CD14-positive monocyte (primary cell): ENCODE data around the gene NELL1. TPM values are rescaled to one million over a fixed set of nuclear protein-coding genes. Genes with fewer than 3 reads are reported as not detected.

Experiments
- DNase-seq, 3 donors: peaks; one replicate each; pipeline ENCODE4 v3.0.0-alpha.2; 2011 to 2022
- H2AFZ ChIP-seq: 2 replicates; pipeline ENCODE4 v1.6.0; 2012; ENCODE audit warnings: mild to moderate bottlenecking, low read depth, low read length, inconsistent platforms; ENCODE audit not compliant: insufficient read depth, poor library complexity, severe bottlenecking
- H3K27ac ChIP-seq, 2 donors: 1 replicate in 1 of 2; 2 replicates in 1 of 2; pipeline ENCODE4 v1.5.1; 2012 to 2013; ENCODE audit warnings: low read length in 2 of 2, control low read depth in 1 of 2, inconsistent platforms in 1 of 2, low read depth in 1 of 2, mild to moderate bottlenecking in 1 of 2
- H3K27me3 ChIP-seq, 2 donors: one replicate each; pipeline versions ENCODE4 v1.6.0 to v1.6.1; 2011 to 2013; ENCODE audit warnings: low read length in 2 of 2; ENCODE audit not compliant: control insufficient read depth in 2 of 2, insufficient read depth in 2 of 2
- H3K36me3 ChIP-seq, 2 donors: replicated peaks in 1 of 2; 1 replicate in 1 of 2; 2 replicates in 1 of 2; pipeline versions ENCODE4 v1.5.1 to v1.6.1; 2012 to 2013; ENCODE audit warnings: low read length in 2 of 2, control low read depth in 1 of 2, inconsistent platforms in 1 of 2, mild to moderate bottlenecking in 1 of 2; ENCODE audit not compliant: insufficient read depth in 2 of 2, control insufficient read depth in 1 of 2
- H3K4me1 ChIP-seq, 2 donors: 1 replicate in 1 of 2; 2 replicates in 1 of 2; pipeline versions ENCODE4 v1.5.1 to v1.6.1; 2012 to 2013; ENCODE audit warnings: low read length in 2 of 2, control low read depth in 1 of 2, inconsistent platforms in 1 of 2, mild to moderate bottlenecking in 1 of 2, moderate library complexity in 1 of 2; ENCODE audit not compliant: insufficient read depth in 2 of 2, control insufficient read depth in 1 of 2
- H3K4me2 ChIP-seq: replicated peaks from 2 replicates; pipeline ENCODE3; 2012; ENCODE audit warnings: low read length, moderate library complexity, mild to moderate bottlenecking; ENCODE audit not compliant: poor library complexity, severe bottlenecking; ENCODE audit errors: extremely low read depth
- H3K4me3 ChIP-seq, 3 experiments: fragments of 200-600 bp in 1 of 3; sonication (generic) in 1 of 3; replicated peaks in 1 of 3; 1 replicate in 2 of 3; 2 replicates in 1 of 3; pipeline ENCODE4 v1.5.1; 2011 to 2013; ENCODE audit warnings: low read length in 3 of 3, mild to moderate bottlenecking in 3 of 3, control low read depth in 2 of 3, low read depth in 2 of 3, inconsistent platforms in 1 of 3, moderate library complexity in 1 of 3
- H3K79me2 ChIP-seq: 2 replicates; pipeline ENCODE4 v1.6.0; 2012; ENCODE audit warnings: mild to moderate bottlenecking, control low read depth, inconsistent platforms, low read length, moderate library complexity; ENCODE audit not compliant: insufficient read depth
- H3K9ac ChIP-seq: 2 replicates; pipeline ENCODE4 v1.6.0; 2017; ENCODE audit warnings: low read length, mild to moderate bottlenecking; ENCODE audit not compliant: insufficient read depth, poor library complexity, severe bottlenecking
- H3K9me3 ChIP-seq, 2 donors: replicated peaks in 1 of 2; 1 replicate in 1 of 2; 2 replicates in 1 of 2; pipeline versions ENCODE4 v1.5.1 to v1.6.1; 2012 to 2013; ENCODE audit warnings: low read length in 2 of 2, control low read depth in 1 of 2; ENCODE audit not compliant: control insufficient read depth in 1 of 2, insufficient read depth in 1 of 2
- H4K20me1 ChIP-seq: 2 replicates; pipeline ENCODE4 v1.6.0; 2012; ENCODE audit warnings: mild to moderate bottlenecking, low read length, control low read depth, moderate library complexity; ENCODE audit not compliant: insufficient read depth
- H3K27ac Mint-ChIP-seq, 7 donors: one replicate each; pipeline ENCODE4 v1.8.0; 2020; ENCODE audit warnings: mild to moderate bottlenecking in 7 of 7, mixed read lengths in 7 of 7, moderate library complexity in 6 of 7, inconsistent platforms in 2 of 7
- H3K27me3 Mint-ChIP-seq, 3 donors: one replicate each; pipeline ENCODE4 v1.8.0; 2021 to 2022; ENCODE audit warnings: low read depth in 3 of 3, mild to moderate bottlenecking in 3 of 3, mixed read lengths in 3 of 3, moderate library complexity in 3 of 3, inconsistent platforms in 1 of 3
- H3K36me3 Mint-ChIP-seq, 2 donors: one replicate each; pipeline ENCODE4 v1.8.0; 2020; ENCODE audit warnings: mixed read lengths in 2 of 2, inconsistent platforms in 1 of 2, mild to moderate bottlenecking in 1 of 2
- H3K4me1 Mint-ChIP-seq: one replicate; pipeline ENCODE4 v1.8.0; 2020; ENCODE audit warnings: mild to moderate bottlenecking, mixed read lengths
- H3K4me3 Mint-ChIP-seq, 2 donors: one replicate each; pipeline ENCODE4 v1.8.0; 2020; ENCODE audit warnings: mild to moderate bottlenecking in 2 of 2, mixed read lengths in 2 of 2, moderate library complexity in 1 of 2
- H3K9me3 Mint-ChIP-seq, 7 donors: one replicate each; pipeline ENCODE4 v1.8.0; 2020 to 2022; ENCODE audit warnings: mixed read lengths in 7 of 7, mild to moderate bottlenecking in 6 of 7, moderate library complexity in 6 of 7, inconsistent platforms in 2 of 7
- WGBS: methylation state at CpG from one replicate; pipeline ENCODE4 v1.1.5; 2013; ENCODE audit warnings: missing lambda C conversion rate; ENCODE audit not compliant: insufficient coverage; 5-methylcytosine and 5-hydroxymethylcytosine counted together
- intact Hi-C, 2 donors: fragments of 100-400 bp; cut with micrococcal nuclease; formaldehyde crosslinking; loops; one replicate each; pipeline versions ENCODE4 v1.15.0 to v1.15.1; 2023
- polyA plus RNA-seq, 3 donors: library from polyadenylated mRNA; depleted of rRNA in 1 of 3; unstranded in 2 of 3; stranded (reverse) in 1 of 3; fragments of 300-500 nt in 2 of 3; fragments of >200 nt in 1 of 3; fragmentation: Illumina TruSeq in 2 of 3; gene quantifications; 1 replicate in 2 of 3; 2 replicates in 1 of 3; pipeline ENCODE4 v1.2.3, GENCODE V29; 2012 to 2021
- TF ChIP-seq, protein P1 (sequence below): fragments of 200-600 bp; IDR thresholded peaks from one replicate; pipeline ENCODE4 v1.8.0; 2022; ENCODE audit warnings: antibody characterized with exemption, mild to moderate bottlenecking

The NELL1 gene
- polyA plus RNA-seq, 3 donors = not detected

DNA sequence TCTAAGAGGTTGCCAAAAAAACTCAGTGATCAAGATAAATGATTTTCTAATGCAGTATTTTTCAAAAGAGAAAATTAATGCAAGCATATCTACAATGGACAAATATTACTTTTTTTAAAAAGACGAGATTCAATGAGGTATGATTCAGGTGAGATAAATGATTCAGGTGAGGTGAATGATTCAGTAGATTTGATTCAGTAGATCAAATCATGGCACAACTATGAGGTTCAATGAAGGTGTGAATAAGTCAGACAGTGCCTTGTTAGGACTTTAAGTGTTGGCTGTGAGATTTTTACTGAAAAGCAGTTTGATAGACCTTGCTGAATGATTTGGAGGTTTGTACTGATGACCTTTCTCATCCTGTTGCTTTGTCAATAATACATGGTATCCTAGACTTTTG, 742.2 kb downstream of the NELL1 start:
- H3K36me3 ChIP-seq = no peaks in the 10 kb centered on the region
- no peak for DNase-seq
- H3K79me2 ChIP-seq = no peaks in the 10 kb centered on the region
- intact Hi-C loops = no loop called here
- no peaks in the 10 kb centered on the region for H4K20me1 ChIP-seq
- Mint-ChIP-seq H3K4me3 (no peak overlapping the region), H3K9me3 (peaks cover 0 to 9% (median 0%) of the 10 kb centered on the region in 7 donors), H3K27ac (no peak overlapping the region), H3K4me1 (no peaks in the 10 kb centered on the region), H3K27me3 (no peaks in the 10 kb centered on the region), H3K36me3 (no peaks in the 10 kb centered on the region)
- H3K4me3 ChIP-seq = no peak overlapping the region
- H3K9me3 ChIP-seq = no peaks in the 10 kb centered on the region
- TF ChIP-seq, protein P1, sequence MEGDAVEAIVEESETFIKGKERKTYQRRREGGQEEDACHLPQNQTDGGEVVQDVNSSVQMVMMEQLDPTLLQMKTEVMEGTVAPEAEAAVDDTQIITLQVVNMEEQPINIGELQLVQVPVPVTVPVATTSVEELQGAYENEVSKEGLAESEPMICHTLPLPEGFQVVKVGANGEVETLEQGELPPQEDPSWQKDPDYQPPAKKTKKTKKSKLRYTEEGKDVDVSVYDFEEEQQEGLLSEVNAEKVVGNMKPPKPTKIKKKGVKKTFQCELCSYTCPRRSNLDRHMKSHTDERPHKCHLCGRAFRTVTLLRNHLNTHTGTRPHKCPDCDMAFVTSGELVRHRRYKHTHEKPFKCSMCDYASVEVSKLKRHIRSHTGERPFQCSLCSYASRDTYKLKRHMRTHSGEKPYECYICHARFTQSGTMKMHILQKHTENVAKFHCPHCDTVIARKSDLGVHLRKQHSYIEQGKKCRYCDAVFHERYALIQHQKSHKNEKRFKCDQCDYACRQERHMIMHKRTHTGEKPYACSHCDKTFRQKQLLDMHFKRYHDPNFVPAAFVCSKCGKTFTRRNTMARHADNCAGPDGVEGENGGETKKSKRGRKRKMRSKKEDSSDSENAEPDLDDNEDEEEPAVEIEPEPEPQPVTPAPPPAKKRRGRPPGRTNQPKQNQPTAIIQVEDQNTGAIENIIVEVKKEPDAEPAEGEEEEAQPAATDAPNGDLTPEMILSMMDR = no peak
- no peak overlapping the region for H3K27ac ChIP-seq
- no CpG with 5 or more reads among the region's 1 CpG for WGBS
- no peaks in the 10 kb centered on the region for H3K27me3 ChIP-seq
- H3K4me1 ChIP-seq = no peaks in the 10 kb centered on the region
- no peak overlapping the region for H2AFZ ChIP-seq
- no peak overlapping the region for H3K9ac ChIP-seq
- no peak overlapping the region for H3K4me2 ChIP-seq

DNA sequence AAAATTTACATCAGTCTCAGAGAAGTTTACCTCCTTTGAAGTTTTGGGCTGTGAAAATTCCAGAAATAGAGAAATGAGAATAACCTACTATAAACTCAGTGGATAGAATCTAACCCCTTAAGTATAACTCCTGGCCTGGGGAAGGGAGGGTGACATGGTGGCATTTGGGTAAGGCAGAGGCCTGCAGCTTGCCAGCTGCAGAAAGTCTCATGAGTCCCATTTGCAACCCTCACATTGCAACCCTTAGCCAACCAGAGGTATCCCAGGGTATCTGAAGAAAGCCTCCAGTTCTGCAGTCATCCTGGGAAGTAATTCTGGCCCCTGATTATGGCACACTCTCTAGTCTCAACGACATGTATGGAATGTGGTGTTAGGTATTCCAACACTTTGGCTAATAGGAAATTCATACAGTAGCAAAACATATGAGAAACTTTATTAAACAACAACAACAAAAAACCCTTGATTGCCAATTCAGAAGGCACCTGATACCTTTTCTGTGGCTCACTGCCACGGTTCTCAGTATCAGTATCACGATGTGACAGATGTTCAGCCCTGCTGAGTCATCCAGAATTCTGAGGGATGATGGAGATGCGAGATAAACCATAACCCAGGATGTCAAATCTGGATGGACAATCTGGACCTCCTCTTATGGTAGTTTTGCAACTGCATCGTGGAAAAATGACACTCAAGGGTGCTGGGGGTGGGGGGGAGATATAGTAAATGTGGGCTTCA, 743.4 kb downstream of the NELL1 start:
- Histone ChIP-seq H3K27me3 (no peaks in the 10 kb centered on the region), H4K20me1 (no peaks in the 10 kb centered on the region), H3K36me3 (no peaks in the 10 kb centered on the region), H3K9me3 (no peaks in the 10 kb centered on the region), H3K4me3 (no peak overlapping the region), H2AFZ (no peak overlapping the region), H3K27ac (no peak overlapping the region), H3K4me1 (no peaks in the 10 kb centered on the region), H3K79me2 (no peaks in the 10 kb centered on the region), H3K9ac (no peak overlapping the region), H3K4me2 (no peak overlapping the region)
- H3K36me3 Mint-ChIP-seq = no peaks in the 10 kb centered on the region
- H3K4me1 Mint-ChIP-seq = no peaks in the 10 kb centered on the region
- 29% methylated on average over 3 of the region's 5 CpGs for WGBS
- no peak overlapping the region for H3K27ac Mint-ChIP-seq
- TF ChIP-seq, protein P1 = no peak
- H3K27me3 Mint-ChIP-seq = no peaks in the 10 kb centered on the region
- intact Hi-C loops = no loop called here
- no peak overlapping the region for H3K4me3 Mint-ChIP-seq
- DNase-seq = no peak
- peaks cover 0 to 5% (median 0%) of the 10 kb centered on the region in 7 donors for H3K9me3 Mint-ChIP-seq
